Brain microvascular endothelial cell (primary cell): ENCODE measurements around the gene CREB3L2.

Experiments used
- DNase-seq: peaks from one replicate; pipeline ENCODE4 v3.0.0-alpha.2; 2020
- H3K27ac ChIP-seq: fragments of 250-450 bp; sonication (Bioruptor Pico); 2 replicates; pipeline ENCODE4 v1.5.1; 2020; ENCODE audit warnings: mild to moderate bottlenecking, moderate library complexity
- H3K27me3 ChIP-seq: fragments of 250-450 bp; sonication (Bioruptor Pico); replicated peaks from 2 replicates; pipeline ENCODE4 v1.5.1; 2020; ENCODE audit warnings: mild to moderate bottlenecking
- H3K36me3 ChIP-seq: fragments of 250-450 bp; sonication (Bioruptor Pico); replicated peaks from 2 replicates; pipeline ENCODE4 v1.5.1; 2020; ENCODE audit warnings: mild to moderate bottlenecking
- H3K4me3 ChIP-seq: 2 replicates; pipeline ENCODE4 v1.5.1; 2011; ENCODE audit warnings: low read depth, mild to moderate bottlenecking, control low read depth, low read length, moderate library complexity
- CTCF ChIP-seq: IDR thresholded peaks from 2 replicates; pipeline ENCODE4 v1.5.1; 2011; ENCODE audit warnings: low read depth, mild to moderate bottlenecking, moderate library complexity, low read length, control low read depth, inconsistent platforms; ENCODE audit errors: missing control alignments
- in situ Hi-C: cut with HindIII; loops from 2 replicates; pipeline ENCODE4 v1.10.0; 2017; ENCODE audit warnings: low sequenced_read_pairs, low pct_ligation_motif_present

CREB3L2 gene

GRCh38 chr7:138033241-138033640 lies 31.4 kb upstream of the CREB3L2 start:
- no peak for DNase-seq
- in situ Hi-C loops, result no loop called here

GRCh38 chr7:138032770-138033169 lies 30.9 kb upstream of the CREB3L2 start:
- in situ Hi-C loops, result no loop called here
- no peaks in the 10 kb centered on the region for H3K36me3 ChIP-seq
- no peaks in the 10 kb centered on the region for H3K27me3 ChIP-seq
- no peak for TF ChIP-seq CTCF
- no peak for DNase-seq
- no peak overlapping the region for H3K27ac ChIP-seq
- H3K4me3 ChIP-seq, result no peak overlapping the region

More at GRCh38 chr7:138033241-138033640, 31.4 kb upstream of the CREB3L2 start:
- H3K27me3 ChIP-seq, result no peaks in the 10 kb centered on the region
- no peaks in the 10 kb centered on the region for H3K36me3 ChIP-seq
- H3K27ac ChIP-seq, result no peak overlapping the region
- TF ChIP-seq CTCF, result no peak
- H3K4me3 ChIP-seq, result no peak overlapping the region

- in situ Hi-C loops, result no loop called here
- no peak for TF ChIP-seq CTCF
- H3K36me3 ChIP-seq, result no peaks in the 10 kb centered on the region
- no peaks in the 10 kb centered on the region for H3K27me3 ChIP-seq
- H3K4me3 ChIP-seq, result no peak overlapping the region
- no peak for DNase-seq
- no peak overlapping the region for H3K27ac ChIP-seq
Observed at GRCh38 chr7:138032186-138032585, 30.3 kb upstream of the CREB3L2 start.

- H3K27me3 ChIP-seq, result no peaks in the 10 kb centered on the region
- in situ Hi-C loops, result no loop called here
- no peak overlapping the region for H3K27ac ChIP-seq
- H3K36me3 ChIP-seq, result no peaks in the 10 kb centered on the region
- H3K4me3 ChIP-seq, result no peak overlapping the region
- peak; percentile 16 for DNase-seq
- TF ChIP-seq CTCF, result no peak
Observed at GRCh38 chr7:138030679-138031351, 28.9 kb upstream of the CREB3L2 start.

GRCh38 chr7:138029941-138030340 lies 28.1 kb upstream of the CREB3L2 start:
- in situ Hi-C loops, result no loop called here
- no peak overlapping the region for H3K27ac ChIP-seq
- H3K4me3 ChIP-seq, result no peak overlapping the region
- no peaks in the 10 kb centered on the region for H3K36me3 ChIP-seq
- H3K27me3 ChIP-seq, result no peaks in the 10 kb centered on the region
- TF ChIP-seq CTCF, result no peak
- no peak for DNase-seq

GRCh38 chr7:138029126-138029525 lies 27.2 kb upstream of the CREB3L2 start:
- in situ Hi-C loops, result no loop called here

More at GRCh38 chr7:138029126-138029525, 27.2 kb upstream of the CREB3L2 start:
- H3K4me3 ChIP-seq, result no peak overlapping the region
- no peak overlapping the region for H3K27ac ChIP-seq
- no peaks in the 10 kb centered on the region for H3K36me3 ChIP-seq
- TF ChIP-seq CTCF, result no peak
- DNase-seq, result no peak
- no peaks in the 10 kb centered on the region for H3K27me3 ChIP-seq
